Myocyte (in vitro differentiated cells): ENCODE results near the gene FTH1. TPM values are rescaled to one million over a fixed set of nuclear protein-coding genes. Genes with fewer than 3 reads are reported as not detected.
A peak's percentile ranks its signal among the peaks of the same experiment; 100 is the strongest.
"Not testable (repeated sequence)": the region's sequence is repeated elsewhere in the genome, so short reads cannot be mapped to it uniquely, and the experiment has no call there.

Source experiments
- DNase-seq: peaks from one replicate; pipeline ENCODE4 v3.0.0-alpha.2; 2012; ENCODE audit warnings: low read depth
- total RNA-seq: library from RNA; depleted of rRNA; stranded (reverse); fragments of >200 nt; gene quantifications from 2 replicates; pipeline ENCODE4 v1.2.3, GENCODE V29; 2014

Gene FTH1
- total RNA-seq, 1 donor from 2014 or later: 518 TPM

GRCh38 chr11:61964058-61964665 lies 3.3 kb downstream of the FTH1 start:
- DNase-seq: no peak

GRCh38 chr11:61963282-61964057 lies 4.0 kb downstream of the FTH1 start:
- no peak for DNase-seq

- DNase-seq: peak; percentile 54
Observed at GRCh38 chr11:61963016-61963281, 4.5 kb downstream of the FTH1 start.

GRCh38 chr11:61962213-61963015 lies 5.0 kb downstream of the FTH1 start:
- DNase-seq: peak; percentile 58

GRCh38 chr11:61961570-61962212 lies 5.7 kb downstream of the FTH1 start:
- DNase-seq: peak; percentile 88

GRCh38 chr11:61960532-61960931 lies 6.9 kb downstream of the FTH1 start:
- DNase-seq: no peak

GRCh38 chr11:61959678-61960077 lies 7.8 kb downstream of the FTH1 start:
- DNase-seq: no peak

GRCh38 chr11:61959114-61959513 lies 8.3 kb downstream of the FTH1 start:
- no peak for DNase-seq

- no peak for DNase-seq
Observed at GRCh38 chr11:61958590-61958989, 8.8 kb downstream of the FTH1 start.

- DNase-seq: no peak
Observed at GRCh38 chr11:61957021-61957770, 10.2 kb downstream of the FTH1 start.

- DNase-seq: no peak
Observed at GRCh38 chr11:61956191-61957020, 11.0 kb downstream of the FTH1 start.

- no peak for DNase-seq
Observed at GRCh38 chr11:61955422-61956135, 11.9 kb downstream of the FTH1 start.

- DNase-seq: peak; percentile 78
Observed at GRCh38 chr11:61954851-61955421, 12.5 kb downstream of the FTH1 start.

- DNase-seq: no peak
Observed at GRCh38 chr11:61954106-61954850, 13.2 kb downstream of the FTH1 start.

- DNase-seq: not testable (repeated sequence)
Observed at GRCh38 chr11:61953632-61954031, 13.8 kb downstream of the FTH1 start.

GRCh38 chr11:61952882-61953281 lies 14.6 kb downstream of the FTH1 start:
- no peak for DNase-seq

GRCh38 chr11:61951484-61952135 lies 15.8 kb downstream of the FTH1 start:
- no peak for DNase-seq

- DNase-seq: no peak
Observed at GRCh38 chr11:61950035-61950547, 17.3 kb downstream of the FTH1 start, which contains the start of gene BEST1. BEST1 (plus strand) TSS chr11:61950351; CDS start chr11:61951807, 1,456 bp downstream.
